ENCODE data around the gene BFSP1.
A peak's percentile ranks its signal among the peaks of the same experiment; 100 is the strongest.

BFSP1 gene

GRCh38 chr20:17466641-17467040, 64.5 kb downstream of the BFSP1 start:
- FAIRE-seq (no peak), DNase-seq (ENCODE audit: insufficient read length, low spot score) (no peak)
- TF ChIP-seq POLR2A (IDR thresholded peaks at IDR 0.05; ENCODE audit: low read depth, low read length) = no peak

DNA sequence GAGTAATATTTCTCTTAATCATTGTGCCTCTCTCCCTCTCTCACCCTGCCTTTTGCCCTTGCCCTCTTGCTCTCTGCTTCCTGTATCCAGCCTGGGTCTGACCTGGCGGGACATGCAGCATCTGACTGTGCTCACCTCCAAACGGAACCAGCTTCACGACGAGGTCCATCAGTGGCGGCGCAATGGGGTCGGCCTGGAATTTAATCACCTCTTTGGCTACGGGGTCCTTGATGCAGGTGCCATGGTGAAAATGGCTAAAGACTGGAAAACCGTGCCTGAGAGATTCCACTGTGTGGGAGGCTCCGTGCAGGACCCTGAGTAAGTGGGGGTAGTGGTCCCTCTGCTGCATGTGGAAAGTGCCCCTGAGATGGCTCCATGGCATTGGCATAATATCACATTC, 65.9 kb downstream of the BFSP1 start:
- no peak for FAIRE-seq
- TF ChIP-seq POLR2A (IDR thresholded peaks at IDR 0.05; ENCODE audit: low read depth, low read length) = no peak
- no peak for DNase-seq (ENCODE audit: insufficient read length, low spot score)

DNA sequence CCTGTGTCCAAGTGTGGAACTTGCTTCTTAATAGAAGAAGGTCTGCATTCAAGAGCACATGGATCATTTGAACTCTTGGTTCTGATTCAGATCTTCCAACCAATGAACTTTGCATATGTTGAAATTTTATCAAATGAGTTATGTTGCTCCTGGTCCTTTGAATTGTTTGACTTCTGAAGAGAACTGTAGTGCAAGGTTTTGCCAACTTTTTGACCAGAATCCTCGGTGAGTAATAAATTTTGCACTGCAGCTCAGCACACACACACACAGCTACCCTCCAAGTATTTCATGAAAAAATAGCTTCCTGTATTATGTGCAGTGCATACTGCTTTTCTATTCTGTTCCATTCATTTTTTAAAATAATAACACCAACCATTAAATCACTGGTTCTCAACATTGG, 67.5 kb downstream of the BFSP1 start:
- DNase-seq (ENCODE audit: insufficient read length, low spot score) (no peak), FAIRE-seq (no peak)
- no peak for TF ChIP-seq POLR2A (IDR thresholded peaks at IDR 0.05; ENCODE audit: low read depth, low read length)

- FAIRE-seq (no peak), DNase-seq (ENCODE audit: insufficient read length, low spot score) (no peak)
- no peak for TF ChIP-seq POLR2A (IDR thresholded peaks at IDR 0.05; ENCODE audit: low read depth, low read length)
These were observed 69.2 kb downstream of the BFSP1 start for GRCh38 chr20:17461941-17462340.

- no peak for FAIRE-seq
- DNase-seq (ENCODE audit: insufficient read length, low spot score) = peak; percentile 26
These were observed 71.1 kb downstream of the BFSP1 start for GRCh38 chr20:17460119-17460518.

DNA sequence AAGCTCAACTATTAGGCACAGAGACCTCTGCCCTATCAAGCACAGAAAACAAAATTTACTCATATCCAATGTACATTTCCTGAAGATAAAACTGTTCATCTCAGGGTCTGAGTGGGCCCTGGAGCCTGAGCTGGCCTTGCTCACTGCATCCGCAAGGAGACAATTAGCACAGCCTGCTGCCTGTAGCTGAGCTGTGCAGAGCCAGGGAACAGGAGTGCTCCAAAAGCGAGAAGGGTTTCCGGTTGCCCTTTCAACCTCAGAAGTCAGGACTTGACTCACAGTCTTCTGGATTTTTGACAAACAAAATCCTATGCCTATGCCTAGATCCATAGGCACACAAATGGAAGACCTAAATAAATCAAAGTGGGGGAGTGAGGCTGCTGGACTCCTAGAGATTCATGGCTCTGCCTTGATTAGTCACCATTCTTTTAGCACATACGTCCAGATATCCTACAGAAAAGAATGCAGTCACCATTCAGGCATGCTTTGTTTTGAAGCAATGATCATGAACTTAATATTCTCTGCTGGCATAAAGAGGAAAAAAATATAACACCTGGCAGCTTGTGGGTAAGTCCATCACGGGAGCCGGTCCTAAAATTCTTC, 73.5 kb downstream of the BFSP1 start:
- FAIRE-seq (no peak), DNase-seq (ENCODE audit: insufficient read length, low spot score) (no peak)
- TF ChIP-seq POLR2A (IDR thresholded peaks at IDR 0.05; ENCODE audit: low read depth, low read length) = no peak

More at GRCh38 chr20:17460119-17460518, 71.1 kb downstream of the BFSP1 start:
- TF ChIP-seq POLR2A (IDR thresholded peaks at IDR 0.05; ENCODE audit: low read depth, low read length) = no peak

- FAIRE-seq (no peak), DNase-seq (ENCODE audit: insufficient read length, low spot score) (no peak)
- TF ChIP-seq POLR2A (IDR thresholded peaks at IDR 0.05; ENCODE audit: low read depth, low read length) = no peak
These were observed 74.1 kb downstream of the BFSP1 start for GRCh38 chr20:17457079-17457478.

- DNase-seq (ENCODE audit: insufficient read length, low spot score) (no peak), FAIRE-seq (no peak)
- TF ChIP-seq POLR2A (IDR thresholded peaks at IDR 0.05; ENCODE audit: low read depth, low read length) = no peak
These were observed 74.9 kb downstream of the BFSP1 start for GRCh38 chr20:17456279-17456678.

- DNase-seq (ENCODE audit: insufficient read length, low spot score) = no peak
- no peak for TF ChIP-seq POLR2A (IDR thresholded peaks at IDR 0.05; ENCODE audit: low read depth, low read length)
- FAIRE-seq = no peak
These were observed 77.6 kb downstream of the BFSP1 start for GRCh38 chr20:17453592-17453991.

GRCh38 chr20:17452441-17452840, 78.7 kb downstream of the BFSP1 start:
- no peak for FAIRE-seq
- no peak for TF ChIP-seq POLR2A (IDR thresholded peaks at IDR 0.05; ENCODE audit: low read depth, low read length)
- no peak for DNase-seq (ENCODE audit: insufficient read length, low spot score)

DNA sequence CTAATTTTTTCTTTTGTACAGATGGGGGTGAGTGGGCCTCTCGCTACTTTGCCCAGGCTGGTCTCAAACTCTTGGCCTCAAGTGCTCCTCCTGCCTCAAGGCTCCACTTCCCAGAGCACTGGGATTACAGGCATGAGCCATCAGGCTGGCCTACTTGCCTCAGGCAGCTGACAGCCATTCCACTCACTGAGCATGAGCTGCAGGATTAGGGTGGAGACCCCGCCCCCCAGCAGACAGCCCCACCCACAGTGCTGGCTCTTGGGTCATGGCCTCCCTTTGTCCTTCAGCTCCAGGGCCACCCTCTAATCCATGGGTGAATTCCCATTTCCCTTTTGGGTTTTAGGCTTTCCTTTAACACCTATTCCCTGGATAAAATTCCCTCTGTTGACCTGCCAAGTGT, 82.1 kb downstream of the BFSP1 start:
- FAIRE-seq (no peak), DNase-seq (ENCODE audit: insufficient read length, low spot score) (no peak)
- TF ChIP-seq POLR2A (IDR thresholded peaks at IDR 0.05; ENCODE audit: low read depth, low read length) = no peak

GRCh38 chr20:17448071-17448470, 83.1 kb downstream of the BFSP1 start:
- no peak for TF ChIP-seq POLR2A (IDR thresholded peaks at IDR 0.05; ENCODE audit: low read depth, low read length)
- DNase-seq (ENCODE audit: insufficient read length, low spot score) (no peak), FAIRE-seq (no peak)

DNA sequence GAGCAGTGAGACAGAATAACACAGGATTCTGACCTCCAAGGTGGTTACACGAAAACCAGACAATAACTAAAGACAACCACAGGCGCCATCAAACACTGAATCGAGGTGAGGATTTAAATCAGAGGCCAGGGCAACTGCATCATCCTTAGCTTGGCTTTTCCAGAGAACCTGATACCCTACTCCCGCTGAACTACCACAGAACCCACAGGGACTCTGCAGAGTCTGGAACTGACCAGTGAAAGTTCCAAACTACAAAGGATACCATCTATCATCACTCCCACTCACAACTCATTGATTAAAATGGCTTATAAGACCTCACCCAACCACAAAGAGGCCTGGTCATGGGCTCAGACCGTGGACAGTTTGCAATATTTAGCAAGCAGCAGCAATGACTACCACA, 85.0 kb downstream of the BFSP1 start:
- FAIRE-seq (no peak), DNase-seq (ENCODE audit: insufficient read length, low spot score) (no peak)
- TF ChIP-seq POLR2A (IDR thresholded peaks at IDR 0.05; ENCODE audit: low read depth, low read length) = no peak

DNA sequence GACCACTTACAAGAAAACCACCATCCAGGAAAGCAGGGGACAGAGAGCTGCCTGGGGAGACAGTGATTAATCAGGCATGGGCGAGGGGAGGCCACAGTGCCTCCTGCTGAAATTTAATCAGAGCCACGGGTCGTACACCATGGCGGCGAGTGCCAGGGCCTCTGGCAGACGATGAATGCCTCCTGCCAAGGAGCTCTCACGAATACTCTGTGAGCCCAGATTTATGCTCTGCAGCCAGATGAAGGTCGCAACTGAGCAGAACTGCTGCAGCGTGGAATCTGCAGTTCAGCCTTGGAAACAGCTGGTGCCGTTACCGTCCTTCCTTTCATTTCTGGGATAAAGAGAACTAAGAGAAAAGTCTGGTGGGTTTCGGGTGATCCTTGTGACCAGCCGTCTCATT, 85.6 kb downstream of the BFSP1 start:
- no peak for TF ChIP-seq POLR2A (IDR thresholded peaks at IDR 0.05; ENCODE audit: low read depth, low read length)
- no peak for DNase-seq (ENCODE audit: insufficient read length, low spot score)
- no peak for FAIRE-seq

GRCh38 chr20:17444091-17444490, 87.1 kb downstream of the BFSP1 start:
- no peak for DNase-seq (ENCODE audit: insufficient read length, low spot score)
- no peak for TF ChIP-seq POLR2A (IDR thresholded peaks at IDR 0.05; ENCODE audit: low read depth, low read length)
- FAIRE-seq = no peak
